NCI-H1436 treated with DMSO at 0.1 percent for 48 hours (cell line): ENCODE data around the gene IGFBP3.
"Not testable (repeated sequence)": the region's sequence is repeated elsewhere in the genome, so short reads cannot be mapped to it uniquely, and the experiment has no call there.

Experiments
- DNase-seq: peaks from one replicate; lab custom pipeline; 2025; lab: John Stamatoyannopoulos, UW

The IGFBP3 gene, protein sequence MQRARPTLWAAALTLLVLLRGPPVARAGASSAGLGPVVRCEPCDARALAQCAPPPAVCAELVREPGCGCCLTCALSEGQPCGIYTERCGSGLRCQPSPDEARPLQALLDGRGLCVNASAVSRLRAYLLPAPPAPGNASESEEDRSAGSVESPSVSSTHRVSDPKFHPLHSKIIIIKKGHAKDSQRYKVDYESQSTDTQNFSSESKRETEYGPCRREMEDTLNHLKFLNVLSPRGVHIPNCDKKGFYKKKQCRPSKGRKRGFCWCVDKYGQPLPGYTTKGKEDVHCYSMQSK

GRCh38 chr7:45920502-45921380, at the start of gene IGFBP3:
IGFBP3 (minus strand) TSS chr7:45921272; CDS start chr7:45921140, 132 bp downstream.
- DNase-seq = no peak

DNA sequence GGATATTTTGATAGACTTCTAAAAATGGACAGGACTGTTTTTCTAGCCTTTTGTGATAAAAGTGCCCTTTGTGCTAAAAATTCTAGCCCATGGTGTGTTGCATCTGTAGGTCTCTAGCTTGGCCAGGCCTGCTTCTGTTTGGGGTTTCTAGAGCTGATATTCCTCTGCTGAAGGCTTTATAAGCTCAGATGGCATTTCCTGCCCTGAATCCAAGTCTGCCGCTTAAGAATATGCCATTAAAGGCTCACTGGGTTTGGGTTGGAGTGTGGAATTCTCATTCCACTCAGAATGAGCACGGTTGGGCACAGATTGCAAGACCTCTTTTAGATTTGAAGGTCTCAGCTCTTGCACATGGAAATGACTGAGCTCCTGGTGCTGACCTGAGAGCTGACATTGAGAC, 49.4 kb upstream of the IGFBP3 start:
- no peak for DNase-seq

DNA sequence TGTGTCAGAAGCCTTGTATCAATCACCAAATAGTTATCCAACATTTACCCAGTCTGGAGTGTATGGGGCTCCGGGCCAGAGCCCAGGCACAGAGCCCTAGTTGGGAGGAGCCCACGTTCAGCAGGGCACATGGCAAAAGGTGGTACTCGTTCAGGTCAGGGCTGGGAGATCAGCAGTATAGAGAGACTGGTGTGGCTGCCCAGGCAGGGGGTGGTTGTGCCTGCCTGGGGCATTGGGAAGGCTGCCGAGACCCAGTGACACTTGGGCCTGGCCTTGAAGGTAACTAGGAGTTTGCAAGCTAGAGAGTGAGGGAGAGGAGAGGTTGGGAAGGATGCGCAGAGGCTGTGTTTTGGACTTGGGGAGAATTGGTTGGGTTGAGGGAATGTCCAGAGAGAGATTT, 48.9 kb upstream of the IGFBP3 start:
- DNase-seq = no peak

DNA sequence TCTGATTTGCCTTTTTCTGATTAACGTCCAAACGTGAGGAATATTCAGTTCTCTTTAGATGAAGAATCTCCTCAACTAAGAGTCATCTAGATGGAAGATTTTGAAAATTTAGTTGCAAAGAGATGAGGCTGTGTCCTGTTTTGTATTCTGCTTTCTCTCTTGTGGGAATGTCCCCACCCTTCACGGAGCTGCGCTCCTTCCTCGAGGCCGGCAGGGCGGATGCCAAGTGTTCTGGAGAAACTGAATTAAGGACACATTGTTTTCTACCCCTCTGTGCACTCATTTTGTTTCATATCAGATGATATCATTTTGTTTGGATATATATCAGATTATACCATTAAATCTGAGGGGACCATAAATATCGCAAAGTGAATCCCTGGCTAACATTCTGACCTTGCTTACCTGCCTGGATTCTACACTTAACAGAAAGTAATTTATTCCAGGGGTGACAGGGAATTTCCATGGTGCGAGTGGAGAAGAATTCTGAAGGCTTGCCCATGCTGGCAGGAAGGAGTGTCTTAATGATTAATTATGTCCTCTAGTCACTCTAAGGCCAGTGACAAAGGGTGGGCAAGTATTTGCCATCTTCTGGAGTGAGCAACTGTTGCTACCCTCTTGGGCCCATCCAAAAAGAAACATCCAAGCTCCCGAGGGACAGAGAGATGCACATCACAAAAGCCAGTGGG, 47.9 kb upstream of the IGFBP3 start:
- DNase-seq = no peak

- DNase-seq = no peak
Measured at GRCh38 chr7:45968312-45968711, 47.2 kb upstream of the IGFBP3 start.

- DNase-seq = no peak
Measured at GRCh38 chr7:45967591-45968157, 46.6 kb upstream of the IGFBP3 start.

DNA sequence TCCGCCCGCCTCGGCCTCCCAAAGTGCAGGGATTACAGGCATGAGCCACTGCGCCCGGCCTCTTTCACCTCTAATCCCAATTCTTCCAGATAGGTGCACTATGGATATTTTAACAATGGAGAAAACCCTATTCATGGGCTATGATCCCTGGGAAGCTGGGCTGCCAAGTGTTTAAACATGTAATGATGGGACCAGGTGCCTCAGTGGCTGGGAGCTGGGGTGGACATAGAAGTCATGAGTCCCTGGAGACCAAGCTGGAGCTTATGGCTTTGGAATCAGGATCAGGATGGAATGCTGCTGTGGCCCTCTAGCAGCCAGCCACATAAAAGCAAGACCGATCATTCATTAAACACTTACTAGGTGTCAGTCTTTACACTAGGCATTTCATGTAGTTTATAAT, 41.8 kb upstream of the IGFBP3 start:
- DNase-seq = no peak

- DNase-seq = no peak
Measured at GRCh38 chr7:45957721-45958120, 36.6 kb upstream of the IGFBP3 start.

- no peak for DNase-seq
Measured at GRCh38 chr7:45955286-45955685, 34.2 kb upstream of the IGFBP3 start.

GRCh38 chr7:45953055-45953454, 32.0 kb upstream of the IGFBP3 start:
- DNase-seq = not testable (repeated sequence)

- no peak for DNase-seq
Measured at GRCh38 chr7:45944058-45944457, 23.0 kb upstream of the IGFBP3 start.

GRCh38 chr7:45940939-45941338, 19.9 kb upstream of the IGFBP3 start:
- DNase-seq = no peak

GRCh38 chr7:45940237-45940781, 19.2 kb upstream of the IGFBP3 start:
- DNase-seq = not testable (repeated sequence)

DNA sequence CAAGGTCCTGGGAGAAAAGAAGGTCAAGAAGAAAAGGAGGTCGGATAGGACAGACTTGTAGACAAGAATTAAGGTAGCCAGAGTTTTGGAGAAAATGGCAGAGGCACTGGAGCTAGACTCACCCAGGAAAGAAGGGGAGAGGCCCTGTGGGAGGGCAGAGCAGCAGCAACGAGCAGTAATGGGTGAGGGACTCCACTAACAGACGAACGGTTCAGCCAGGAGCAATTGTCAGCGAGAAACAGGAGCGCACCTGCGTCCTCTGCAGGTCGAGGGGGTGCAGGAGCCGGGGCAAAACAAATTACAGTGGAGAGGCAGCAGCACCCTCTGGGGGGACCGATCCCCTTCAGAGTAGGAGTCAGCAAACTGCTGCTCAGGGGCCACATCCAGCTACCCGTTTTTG, 18.5 kb upstream of the IGFBP3 start:
- no peak for DNase-seq

GRCh38 chr7:45938626-45939302, 17.7 kb upstream of the IGFBP3 start:
- DNase-seq = no peak

- no peak for DNase-seq
Measured at GRCh38 chr7:45937862-45938261, 16.8 kb upstream of the IGFBP3 start.

GRCh38 chr7:45937301-45937700, 16.2 kb upstream of the IGFBP3 start:
- no peak for DNase-seq

DNA sequence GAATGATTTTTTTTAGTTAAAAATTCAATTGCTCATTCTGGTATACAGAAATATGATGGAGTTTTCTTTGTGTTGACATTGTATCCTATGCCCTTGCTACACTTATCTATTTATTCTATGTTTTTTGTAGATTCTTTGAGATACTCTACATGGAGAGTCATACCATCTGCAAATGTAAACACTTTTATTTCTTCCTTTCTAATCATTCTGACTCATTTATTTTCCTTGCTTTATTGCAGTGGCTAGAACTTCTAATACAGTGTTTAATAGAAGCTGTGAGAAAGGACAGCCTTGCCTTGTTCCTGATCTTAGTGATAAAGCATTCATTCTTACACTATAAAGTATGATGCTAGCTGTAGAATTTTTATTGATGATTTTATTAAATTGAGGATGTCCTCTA, 9.9 kb upstream of the IGFBP3 start:
- DNase-seq = no peak

DNA sequence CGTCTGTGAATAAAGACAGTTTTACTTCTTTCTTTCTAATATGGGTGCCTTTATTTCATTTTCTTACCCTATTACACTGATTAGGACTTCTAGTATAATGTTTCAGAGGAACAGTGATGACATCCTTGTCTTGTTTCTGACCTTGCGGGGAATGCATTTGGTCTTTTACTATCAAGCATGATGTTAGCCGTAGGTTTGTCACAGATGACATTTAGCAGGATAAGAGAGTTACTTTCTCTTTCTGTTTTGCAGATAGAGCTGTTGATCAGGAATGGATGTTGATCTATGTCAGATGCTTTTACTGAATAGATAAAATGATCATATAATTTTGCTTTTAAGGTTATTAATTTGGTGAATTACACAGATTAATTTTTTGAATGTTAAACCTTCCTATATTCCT, 6.6 kb upstream of the IGFBP3 start:
- DNase-seq = no peak

DNA sequence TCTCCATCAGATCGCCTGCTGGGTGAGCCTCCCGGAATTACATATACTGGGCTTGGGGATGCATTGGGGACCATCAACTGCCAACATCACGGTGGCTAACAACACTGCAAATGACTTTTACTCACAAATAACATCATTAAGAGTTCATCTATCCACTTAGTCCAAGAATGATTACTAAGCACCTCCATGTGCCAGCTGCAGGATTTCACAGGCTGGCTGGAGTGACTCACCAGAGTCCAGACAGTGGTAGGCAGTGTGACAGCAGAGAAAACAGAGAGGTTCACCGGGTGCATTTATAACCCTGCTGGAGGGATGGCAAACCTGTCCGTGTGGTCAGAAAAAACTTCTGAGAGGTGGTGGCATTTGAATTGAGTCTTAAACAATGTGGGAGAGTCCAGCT, 3.2 kb upstream of the IGFBP3 start:
- DNase-seq = no peak

DNA sequence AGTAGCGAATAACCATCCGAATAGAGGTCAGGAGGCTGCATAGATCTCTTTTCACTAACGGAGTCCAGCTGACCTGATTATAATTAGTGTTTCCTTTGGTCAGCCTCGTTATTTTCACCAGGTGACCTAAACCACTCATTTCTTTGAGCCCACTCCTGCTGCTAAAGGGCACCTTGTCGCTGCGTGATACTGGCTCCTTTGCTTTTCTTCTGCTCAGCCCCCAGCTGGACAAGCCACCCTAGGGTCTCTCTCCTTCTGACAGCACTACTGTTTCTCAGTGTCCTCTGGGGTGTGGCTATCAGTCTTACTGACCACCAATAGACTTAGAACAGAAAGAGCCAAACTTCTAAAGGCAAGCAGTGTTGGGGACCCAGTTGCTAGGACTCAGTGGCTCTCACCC, 2.7 kb upstream of the IGFBP3 start:
- DNase-seq = no peak

GRCh38 chr7:45923290-45923689, 2.2 kb upstream of the IGFBP3 start:
- DNase-seq = no peak
